Measurements from ENCODE around the gene TRPC4.

- TF ChIP-seq, protein P1, sequence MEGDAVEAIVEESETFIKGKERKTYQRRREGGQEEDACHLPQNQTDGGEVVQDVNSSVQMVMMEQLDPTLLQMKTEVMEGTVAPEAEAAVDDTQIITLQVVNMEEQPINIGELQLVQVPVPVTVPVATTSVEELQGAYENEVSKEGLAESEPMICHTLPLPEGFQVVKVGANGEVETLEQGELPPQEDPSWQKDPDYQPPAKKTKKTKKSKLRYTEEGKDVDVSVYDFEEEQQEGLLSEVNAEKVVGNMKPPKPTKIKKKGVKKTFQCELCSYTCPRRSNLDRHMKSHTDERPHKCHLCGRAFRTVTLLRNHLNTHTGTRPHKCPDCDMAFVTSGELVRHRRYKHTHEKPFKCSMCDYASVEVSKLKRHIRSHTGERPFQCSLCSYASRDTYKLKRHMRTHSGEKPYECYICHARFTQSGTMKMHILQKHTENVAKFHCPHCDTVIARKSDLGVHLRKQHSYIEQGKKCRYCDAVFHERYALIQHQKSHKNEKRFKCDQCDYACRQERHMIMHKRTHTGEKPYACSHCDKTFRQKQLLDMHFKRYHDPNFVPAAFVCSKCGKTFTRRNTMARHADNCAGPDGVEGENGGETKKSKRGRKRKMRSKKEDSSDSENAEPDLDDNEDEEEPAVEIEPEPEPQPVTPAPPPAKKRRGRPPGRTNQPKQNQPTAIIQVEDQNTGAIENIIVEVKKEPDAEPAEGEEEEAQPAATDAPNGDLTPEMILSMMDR (IDR thresholded peaks at IDR 0.05), result no peak
- TF ChIP-seq POLR2A (IDR thresholded peaks at IDR 0.05; ENCODE audit: low read length), result no peak
- TF ChIP-seq RFX5 (IDR thresholded peaks at IDR 0.05), result no peak
- no peak for TF ChIP-seq ZNF302 (CRISPR knock-in tag; IDR thresholded peaks at IDR 0.05)
- no peak for TF ChIP-seq EP300 (IDR thresholded peaks at IDR 0.05)
Measured at GRCh38 chr13:37795326-37795725, 74.2 kb downstream of the TRPC4 start.

Measured in A549 (cell line).